A549 (cell line): ENCODE measurements around the gene MAP3K5.

Source experiments
- CHD2 ChIP-seq: fragments of 150-350 bp; IDR thresholded peaks from 2 replicates; pipeline ENCODE4 v1.6.1; 2014; ENCODE audit warnings: low read length; ENCODE audit not compliant: partially characterized antibody
- CTCF ChIP-seq: fragments of >200 bp; sonication (Bioruptor Twin); formaldehyde crosslinking; IDR thresholded peaks from 3 replicates; pipeline ENCODE4 v1.5.1; 2016
- ESRRA ChIP-seq: fragments of 150-350 bp; IDR thresholded peaks from 2 replicates; pipeline ENCODE4 v1.6.1; 2014; ENCODE audit warnings: mild to moderate bottlenecking, low read length, borderline replicate concordance
- FOSL2 ChIP-seq, 2 experiments: fragments of 450-650 bp in 1 of 2; fragments of >200 bp in 1 of 2; sonication (Bioruptor Twin) in 1 of 2; formaldehyde crosslinking; IDR thresholded peaks; 2 replicates each; pipeline versions ENCODE4 v1.5.0 to v1.6.1; 2016 to 2020; ENCODE audit warnings: mild to moderate bottlenecking in 1 of 2, moderate library complexity in 1 of 2
- MAX ChIP-seq: IDR thresholded peaks from 2 replicates; pipeline ENCODE4 v1.6.1; 2012
- NFE2L2 ChIP-seq: fragments of 150-350 bp; conservative IDR thresholded peaks from 2 replicates; pipeline ENCODE4 v1.6.1; 2014; ENCODE audit warnings: low read length
- POLR2A ChIP-seq: IDR thresholded peaks from 2 replicates; pipeline ENCODE4 v1.6.1; 2012; ENCODE audit warnings: mild to moderate bottlenecking, low read length
- RFX5 ChIP-seq: fragments of 450-650 bp; IDR thresholded peaks from 2 replicates; pipeline ENCODE4 v1.7.1; 2014; ENCODE audit warnings: antibody characterized with exemption, mild to moderate bottlenecking, moderate library complexity
- RNF2 ChIP-seq: fragments of 200-600 bp; sonication (generic); IDR thresholded peaks from 2 replicates; pipeline ENCODE4 v1.6.1; 2016; ENCODE audit warnings: low read depth, mild to moderate bottlenecking, antibody characterized with exemption, moderate library complexity, borderline replicate concordance
- SREBF2 ChIP-seq: fragments of 450-650 bp; IDR thresholded peaks from 2 replicates; pipeline ENCODE4 v1.6.1; 2014; ENCODE audit warnings: mild to moderate bottlenecking, moderate library complexity
- USF2 ChIP-seq: fragments of 450-650 bp; IDR thresholded peaks from 2 replicates; pipeline ENCODE4 v1.6.1; 2014; ENCODE audit warnings: antibody characterized with exemption

GRCh38 chr6:136534268-136534667 lies 258.0 kb downstream of the MAP3K5 start:
- TF ChIP-seq CTCF (no peak), FOSL2 (IDR thresholded peaks at IDR 0.05) (no peak), FOSL2 (CRISPR knock-in tag; IDR thresholded peaks at IDR 0.05) (no peak), RNF2 (no peak), ESRRA (no peak), CHD2 (no peak), POLR2A (no peak), MAX (no peak), SREBF2 (no peak), RFX5 (no peak), USF2 (no peak), NFE2L2 (no peak)
